GM12875 (cell line): Measurements from ENCODE around the gene UBQLN4.
"Not testable (repeated sequence)": the region's sequence is repeated elsewhere in the genome, so short reads cannot be mapped to it uniquely, and the experiment has no call there.

Source experiments
- H3K4me3 ChIP-seq: one replicate; pipeline ENCODE4 v1.5.1; 2011; ENCODE audit warnings: low read depth, low read length, control low read depth
- TF ChIP-seq, protein P1 (sequence below): IDR thresholded peaks from 2 replicates; pipeline ENCODE4 v1.5.1; 2011; ENCODE audit warnings: low read depth, mild to moderate bottlenecking, control low read depth, inconsistent platforms, low read length, moderate library complexity, borderline replicate concordance; ENCODE audit not compliant: insufficient read depth

Gene UBQLN4

DNA sequence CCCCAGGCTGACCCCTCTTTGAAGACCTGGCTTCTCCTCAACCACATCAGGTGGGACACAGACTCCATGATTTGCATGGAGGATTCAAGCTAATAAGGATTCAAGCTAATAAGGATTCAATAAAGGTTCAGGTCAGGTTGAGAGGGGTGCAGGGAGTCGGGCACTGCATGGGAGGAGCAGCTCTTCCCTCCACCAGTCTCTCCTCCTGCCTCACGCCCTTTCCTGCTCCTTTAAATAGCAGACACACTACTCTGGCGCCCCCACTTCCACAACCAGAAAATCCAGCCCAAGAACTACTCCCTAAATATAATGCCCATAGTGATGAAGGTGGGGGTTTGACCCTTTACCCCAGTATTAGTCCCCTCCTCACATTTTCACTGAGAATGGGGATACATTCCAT is 21.6 kb upstream of the UBQLN4 start:
- TF ChIP-seq, protein P1, sequence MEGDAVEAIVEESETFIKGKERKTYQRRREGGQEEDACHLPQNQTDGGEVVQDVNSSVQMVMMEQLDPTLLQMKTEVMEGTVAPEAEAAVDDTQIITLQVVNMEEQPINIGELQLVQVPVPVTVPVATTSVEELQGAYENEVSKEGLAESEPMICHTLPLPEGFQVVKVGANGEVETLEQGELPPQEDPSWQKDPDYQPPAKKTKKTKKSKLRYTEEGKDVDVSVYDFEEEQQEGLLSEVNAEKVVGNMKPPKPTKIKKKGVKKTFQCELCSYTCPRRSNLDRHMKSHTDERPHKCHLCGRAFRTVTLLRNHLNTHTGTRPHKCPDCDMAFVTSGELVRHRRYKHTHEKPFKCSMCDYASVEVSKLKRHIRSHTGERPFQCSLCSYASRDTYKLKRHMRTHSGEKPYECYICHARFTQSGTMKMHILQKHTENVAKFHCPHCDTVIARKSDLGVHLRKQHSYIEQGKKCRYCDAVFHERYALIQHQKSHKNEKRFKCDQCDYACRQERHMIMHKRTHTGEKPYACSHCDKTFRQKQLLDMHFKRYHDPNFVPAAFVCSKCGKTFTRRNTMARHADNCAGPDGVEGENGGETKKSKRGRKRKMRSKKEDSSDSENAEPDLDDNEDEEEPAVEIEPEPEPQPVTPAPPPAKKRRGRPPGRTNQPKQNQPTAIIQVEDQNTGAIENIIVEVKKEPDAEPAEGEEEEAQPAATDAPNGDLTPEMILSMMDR: no peak
- H3K4me3 ChIP-seq: no peak overlapping the region

DNA sequence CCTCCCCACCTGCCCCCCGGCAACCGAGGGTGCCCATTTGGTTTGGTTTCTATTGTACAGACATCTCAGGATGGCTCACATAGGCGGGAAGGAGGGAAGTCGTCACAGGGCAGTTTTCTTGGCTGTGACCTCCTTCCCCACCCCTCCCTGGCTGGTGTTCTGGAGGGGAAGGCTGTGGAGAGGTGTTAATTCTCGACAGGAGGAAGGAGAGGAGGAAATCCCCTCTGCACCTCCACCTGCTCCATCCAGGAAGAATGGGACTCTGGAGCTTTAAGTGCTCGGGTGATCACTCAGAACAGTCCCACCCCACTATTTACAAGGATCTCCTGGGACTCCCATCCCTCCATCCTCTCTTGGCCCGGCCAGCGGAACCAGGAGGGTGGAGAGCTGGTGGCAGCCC is 21.1 kb upstream of the UBQLN4 start:
- H3K4me3 ChIP-seq: no peak overlapping the region
- TF ChIP-seq, protein P1: no peak

DNA sequence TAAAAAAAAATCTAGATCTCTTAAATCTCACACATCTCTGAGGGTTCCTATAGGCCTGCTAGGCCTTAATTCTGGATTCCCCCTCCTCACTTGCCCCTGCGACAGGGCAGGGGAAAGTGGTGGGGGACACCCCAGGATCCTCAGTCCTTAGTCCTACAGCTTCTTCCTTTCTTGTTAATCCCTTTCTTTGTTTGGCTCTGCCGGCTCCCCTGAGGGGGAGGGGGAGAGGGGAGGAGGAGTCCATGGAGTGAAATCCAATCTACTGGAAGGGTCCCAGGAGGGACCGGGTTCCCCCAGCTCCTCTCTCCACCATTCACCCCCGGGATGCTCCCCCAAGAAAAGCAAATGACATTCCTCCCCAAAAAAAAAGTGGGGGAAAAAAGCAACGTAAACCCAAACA is 20.1 kb upstream of the UBQLN4 start:
- TF ChIP-seq, protein P1: no peak
- no peak overlapping the region for H3K4me3 ChIP-seq

DNA sequence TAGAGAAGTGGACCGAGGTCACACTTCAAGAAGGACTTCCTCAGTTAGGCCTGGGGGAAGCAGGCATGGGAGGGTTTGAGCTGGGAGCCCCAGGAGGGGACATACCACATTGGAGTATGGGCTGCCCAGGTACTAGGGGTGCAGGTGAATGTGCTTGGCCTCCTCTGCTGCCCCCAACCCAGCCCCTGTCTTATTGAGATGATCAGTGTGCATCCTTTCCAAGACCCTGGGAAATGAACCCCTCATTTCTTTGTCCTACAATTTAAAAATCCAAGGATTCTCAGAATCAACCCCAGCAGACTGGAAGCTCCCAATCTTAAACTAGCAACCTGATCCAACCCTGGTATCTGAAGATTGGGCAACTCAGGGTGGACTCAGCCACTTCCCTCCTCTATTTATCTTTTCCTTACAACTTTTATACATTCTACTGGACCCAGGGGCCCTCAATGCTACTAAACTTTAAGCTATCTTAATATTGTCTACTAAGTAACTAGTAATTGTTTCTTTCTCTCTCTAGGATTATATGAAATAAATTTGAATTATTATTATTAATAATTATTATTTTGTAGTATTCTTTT is 19.6 kb upstream of the UBQLN4 start:
- TF ChIP-seq, protein P1: no peak
- H3K4me3 ChIP-seq: no peak overlapping the region

DNA sequence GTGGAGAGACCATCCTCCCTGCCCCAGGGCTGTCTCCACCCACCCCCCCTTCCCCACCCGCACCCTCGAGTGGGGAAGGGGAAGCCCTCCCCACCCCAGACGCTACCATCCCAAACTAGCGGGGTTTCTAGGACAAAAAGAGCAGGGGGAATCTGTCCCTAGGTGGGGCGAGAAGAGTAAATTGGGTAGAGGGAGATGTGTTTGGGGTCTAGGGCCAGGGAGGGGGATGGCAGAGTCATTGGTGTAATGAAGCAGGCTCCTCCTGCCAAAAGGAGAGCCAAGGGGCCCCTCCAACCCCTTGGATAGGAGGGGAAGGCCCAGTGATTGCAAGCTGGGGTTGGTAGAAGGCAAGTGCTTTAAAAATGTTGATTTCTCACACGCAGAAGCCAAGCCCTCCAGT is 18.7 kb upstream of the UBQLN4 start:
- H3K4me3 ChIP-seq: no peak overlapping the region
- TF ChIP-seq, protein P1: no peak

DNA sequence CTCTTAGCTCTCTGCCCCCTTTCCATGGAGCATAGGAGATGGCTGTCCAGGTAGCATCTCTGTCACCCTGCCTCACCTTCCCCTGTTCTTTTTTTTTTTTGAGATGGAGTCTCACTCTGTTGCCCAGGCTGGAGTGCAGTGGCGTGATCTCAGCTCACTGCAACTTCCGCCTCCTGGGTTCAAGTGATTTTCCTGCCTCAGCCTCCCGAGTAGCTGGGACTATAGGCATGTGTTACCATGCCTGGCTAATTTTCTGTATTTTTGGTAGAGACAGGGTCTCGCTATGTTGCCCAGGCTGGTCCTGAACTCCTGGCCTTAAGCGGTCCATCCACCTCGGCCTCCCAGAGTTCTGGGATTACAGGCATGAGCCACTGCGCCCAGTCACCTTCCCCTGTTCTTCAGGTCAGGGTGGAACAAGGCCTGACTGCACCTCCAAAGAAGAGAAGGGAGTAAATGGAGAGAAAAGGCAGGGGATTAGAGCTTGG is 17.8 kb upstream of the UBQLN4 start:
- not testable (repeated sequence) for H3K4me3 ChIP-seq

DNA sequence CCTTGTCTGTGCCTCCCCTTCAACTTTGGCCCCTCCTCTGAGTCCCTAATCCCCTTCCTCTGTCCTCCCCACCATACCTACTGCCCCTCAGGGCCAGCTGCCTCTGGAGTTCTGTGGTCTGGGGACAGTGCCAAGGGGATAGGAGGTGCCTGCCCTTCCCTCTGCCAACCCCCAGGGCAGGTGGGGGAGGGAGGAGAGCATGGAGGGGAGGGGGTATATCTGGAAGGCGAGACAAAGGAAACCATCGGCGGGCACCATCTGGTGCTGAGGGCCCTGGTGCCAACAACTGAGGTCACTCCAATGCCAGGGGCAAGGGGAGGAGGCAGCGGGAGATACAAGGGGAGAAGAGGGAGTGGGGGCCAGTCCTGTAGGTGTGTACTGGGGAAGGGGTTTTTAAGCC is 16.9 kb upstream of the UBQLN4 start:
- TF ChIP-seq, protein P1: no peak
- no peak overlapping the region for H3K4me3 ChIP-seq
